GM06990 (cell line): Measurements from ENCODE around the gene LAMA5.

Source experiments
- DNase-seq: peaks from one replicate; pipeline ENCODE4 v3.0.0-alpha.2; 2011; ENCODE audit not compliant: insufficient read length; ENCODE audit errors: extremely low read depth
- H3K27me3 ChIP-seq: replicated peaks from 2 replicates; pipeline ENCODE4 v1.6.0; 2011; ENCODE audit warnings: low read length; ENCODE audit not compliant: control insufficient read depth, insufficient read depth
- H3K36me3 ChIP-seq: 2 replicates; pipeline ENCODE4 v1.5.1; 2011; ENCODE audit warnings: low read length; ENCODE audit not compliant: control insufficient read depth, insufficient read depth
- H3K4me3 ChIP-seq: replicated peaks from 2 replicates; pipeline ENCODE4 v1.5.1; 2011; ENCODE audit warnings: low read depth, mild to moderate bottlenecking, control low read depth, low read length
- CTCF ChIP-seq: IDR thresholded peaks from 2 replicates; pipeline ENCODE4 v1.5.1; 2011; ENCODE audit warnings: low read length, control low read depth, mild to moderate bottlenecking, inconsistent platforms; ENCODE audit not compliant: insufficient read depth, poor library complexity, severe bottlenecking

The LAMA5 gene

DNA sequence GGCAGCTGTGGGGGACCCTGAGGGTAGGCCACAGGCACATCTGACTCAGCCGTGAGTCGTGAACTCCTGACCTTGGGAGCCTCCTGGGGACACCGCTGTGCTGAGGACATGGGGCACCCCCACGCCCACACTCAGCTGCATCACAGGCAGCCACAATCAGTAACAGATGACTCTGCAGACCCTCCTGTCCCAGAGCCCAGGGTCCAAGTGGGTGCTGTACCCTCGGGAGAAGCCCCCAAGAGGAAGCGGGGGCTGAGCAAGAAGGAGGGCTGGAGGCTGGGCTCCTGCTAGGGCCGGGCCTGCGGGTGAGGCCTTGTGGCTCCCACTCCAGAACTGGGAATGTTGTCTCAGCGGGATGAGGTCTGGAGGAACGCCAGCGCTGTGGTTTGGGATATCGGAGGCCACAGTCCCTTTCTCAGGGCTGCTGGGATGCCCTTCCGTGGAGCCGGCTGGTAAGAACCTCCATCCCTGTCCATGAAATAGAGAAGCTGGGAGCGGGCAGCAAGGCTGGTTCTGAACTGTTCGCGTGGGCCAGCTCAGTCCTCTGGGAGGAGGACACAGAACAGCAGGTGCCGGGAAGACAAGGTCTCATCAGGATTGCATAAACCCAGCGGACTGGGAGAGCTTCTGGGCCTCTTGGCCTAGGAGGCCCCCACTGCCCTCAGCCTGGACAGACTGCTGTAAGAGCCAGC lies 3.1 kb upstream of the LAMA5 start:
- TF ChIP-seq CTCF: no peak
- no peak for DNase-seq
- H3K4me3 ChIP-seq: no peak overlapping the region
- H3K27me3 ChIP-seq: peaks cover 1% of the 10 kb centered on the region
- no peaks in the 10 kb centered on the region for H3K36me3 ChIP-seq

DNA sequence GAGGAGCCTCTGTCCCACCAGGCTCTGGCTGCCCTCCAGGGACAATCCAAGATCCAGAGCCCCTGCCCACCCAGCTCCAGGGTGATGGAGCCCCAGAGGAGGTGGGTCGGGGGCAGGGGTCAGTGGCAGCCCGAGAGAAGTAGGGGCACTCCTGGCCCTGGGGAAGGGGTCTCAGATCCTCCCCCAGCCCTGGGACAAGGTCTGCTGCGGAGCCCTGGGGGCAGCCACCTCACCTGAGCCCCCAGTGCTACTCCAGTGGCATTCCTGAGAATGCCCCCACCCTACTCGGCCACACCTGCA lies 2.7 kb upstream of the LAMA5 start:
- no peak overlapping the region for H3K4me3 ChIP-seq
- DNase-seq: no peak
- TF ChIP-seq CTCF: no peak
- H3K27me3 ChIP-seq: peaks cover 1% of the 10 kb centered on the region
- no peaks in the 10 kb centered on the region for H3K36me3 ChIP-seq

- TF ChIP-seq CTCF: no peak
- DNase-seq: no peak
- peaks cover 1% of the 10 kb centered on the region for H3K27me3 ChIP-seq
- H3K36me3 ChIP-seq: no peaks in the 10 kb centered on the region
- H3K4me3 ChIP-seq: no peak overlapping the region
Observed at GRCh38 chr20:62368976-62369814, 2.1 kb upstream of the LAMA5 start.

DNA sequence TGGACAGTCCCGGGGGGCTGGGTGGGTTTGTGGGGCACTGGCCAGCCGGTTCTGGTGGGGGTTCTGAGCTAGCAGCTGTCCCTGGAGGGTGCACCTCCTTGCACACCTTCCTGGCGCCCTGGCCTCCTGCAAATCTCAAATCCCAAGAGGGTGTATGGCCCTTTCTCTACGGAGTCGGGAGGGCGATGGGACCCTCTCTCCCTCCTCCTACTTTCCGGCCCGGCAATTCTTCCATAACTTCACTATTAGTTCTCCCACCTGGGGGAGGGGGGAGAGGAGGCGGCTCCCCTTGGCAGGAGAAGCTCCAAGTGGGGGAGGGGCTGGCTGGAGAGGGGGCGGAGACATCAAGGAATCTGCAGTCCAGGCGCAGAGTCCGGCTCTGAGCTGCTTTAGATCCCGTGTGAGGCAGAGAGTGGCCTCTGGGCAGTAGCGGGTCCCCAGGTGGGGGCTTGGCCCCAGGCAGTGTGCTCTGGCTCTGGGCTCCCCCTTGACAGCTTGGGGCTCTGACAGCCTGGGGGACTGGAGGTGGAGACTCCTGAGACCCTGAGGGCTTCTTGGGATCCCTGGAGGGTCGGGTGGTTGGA lies 1.4 kb upstream of the LAMA5 start:
- no peak overlapping the region for H3K4me3 ChIP-seq
- no peaks in the 10 kb centered on the region for H3K36me3 ChIP-seq
- TF ChIP-seq CTCF: no peak
- H3K27me3 ChIP-seq: peaks cover 1% of the 10 kb centered on the region
- DNase-seq: no peak

DNA sequence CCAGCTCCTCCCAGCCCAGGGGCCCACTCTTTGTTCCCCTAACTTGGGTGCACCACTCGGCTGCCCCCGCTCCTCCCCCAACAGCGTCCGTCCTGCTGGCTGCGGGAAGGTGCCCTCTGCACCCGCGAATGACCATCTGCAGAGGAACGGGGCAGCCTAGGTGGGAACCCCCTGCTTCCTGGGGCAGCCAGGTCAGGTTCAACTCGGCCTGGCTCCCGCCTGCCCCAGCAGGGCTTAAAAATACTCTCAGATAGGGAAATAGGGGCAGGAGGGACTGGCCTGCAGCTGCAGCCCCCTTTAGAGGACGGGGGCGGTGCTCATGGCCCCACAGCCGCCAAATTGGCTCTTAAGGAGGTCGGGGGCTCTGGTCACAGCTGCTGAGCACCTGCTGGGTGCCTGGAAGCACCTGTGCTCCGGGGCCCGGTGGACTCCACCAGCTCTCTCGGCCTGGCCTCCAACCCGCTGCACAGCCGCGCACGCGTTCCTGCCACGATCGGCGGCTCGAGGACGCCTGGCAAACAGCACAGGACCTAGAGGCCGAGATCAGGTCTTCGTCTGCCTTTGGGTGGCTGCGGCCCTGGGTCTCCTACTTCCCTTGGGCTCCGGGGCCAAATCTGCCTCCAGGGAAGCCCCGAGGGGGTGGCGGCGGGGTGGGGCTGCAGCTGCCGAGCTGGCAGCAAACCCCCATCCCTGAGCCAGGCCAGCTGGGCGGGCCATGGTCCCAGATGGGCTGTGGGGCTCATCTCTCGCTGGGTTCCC lies 700 bp upstream of the LAMA5 start:
- TF ChIP-seq CTCF: no peak
- DNase-seq: no peak
- Histone ChIP-seq H3K4me3 (peak overlapping the region; percentile 39), H3K27me3 (peaks cover 1% of the 10 kb centered on the region), H3K36me3 (no peaks in the 10 kb centered on the region)
